ENCODE measurements around the gene VIT.

DNA sequence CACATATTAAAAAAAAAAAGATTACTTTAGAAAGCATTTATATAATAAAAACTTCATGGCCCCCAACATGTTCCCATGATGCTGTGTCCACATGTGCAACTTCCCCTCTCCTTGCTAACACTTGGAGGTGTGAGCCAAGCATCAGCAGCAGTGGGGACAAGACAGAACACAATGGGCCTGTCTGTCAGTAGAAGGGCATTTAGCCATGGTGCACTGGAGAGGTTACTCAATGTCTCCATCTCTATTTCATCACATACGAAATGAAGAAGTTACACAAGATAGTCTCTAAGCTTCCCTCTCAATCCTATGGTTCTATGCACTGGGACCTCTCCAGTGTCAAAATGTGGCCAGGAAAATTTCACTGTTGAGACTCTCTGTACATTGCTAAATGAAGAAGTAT is 2.5 kb downstream of the VIT start:
- TF ChIP-seq, protein P1, sequence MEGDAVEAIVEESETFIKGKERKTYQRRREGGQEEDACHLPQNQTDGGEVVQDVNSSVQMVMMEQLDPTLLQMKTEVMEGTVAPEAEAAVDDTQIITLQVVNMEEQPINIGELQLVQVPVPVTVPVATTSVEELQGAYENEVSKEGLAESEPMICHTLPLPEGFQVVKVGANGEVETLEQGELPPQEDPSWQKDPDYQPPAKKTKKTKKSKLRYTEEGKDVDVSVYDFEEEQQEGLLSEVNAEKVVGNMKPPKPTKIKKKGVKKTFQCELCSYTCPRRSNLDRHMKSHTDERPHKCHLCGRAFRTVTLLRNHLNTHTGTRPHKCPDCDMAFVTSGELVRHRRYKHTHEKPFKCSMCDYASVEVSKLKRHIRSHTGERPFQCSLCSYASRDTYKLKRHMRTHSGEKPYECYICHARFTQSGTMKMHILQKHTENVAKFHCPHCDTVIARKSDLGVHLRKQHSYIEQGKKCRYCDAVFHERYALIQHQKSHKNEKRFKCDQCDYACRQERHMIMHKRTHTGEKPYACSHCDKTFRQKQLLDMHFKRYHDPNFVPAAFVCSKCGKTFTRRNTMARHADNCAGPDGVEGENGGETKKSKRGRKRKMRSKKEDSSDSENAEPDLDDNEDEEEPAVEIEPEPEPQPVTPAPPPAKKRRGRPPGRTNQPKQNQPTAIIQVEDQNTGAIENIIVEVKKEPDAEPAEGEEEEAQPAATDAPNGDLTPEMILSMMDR (IDR thresholded peaks at IDR 0.05; ENCODE audit: low read length), result no peak
- no peak for TF ChIP-seq EZH2phosphoT487 (IDR thresholded peaks at IDR 0.05; ENCODE audit: low read length)
